HepG2 (cell line): ENCODE results near the gene RNF10. TPM values are rescaled to one million over a fixed set of nuclear protein-coding genes. Genes with fewer than 3 reads are reported as not detected.
A peak's percentile ranks its signal among the peaks of the same experiment; 100 is the strongest.

Source experiments
- ARNT2 ChIP-seq: sonication (generic); formaldehyde crosslinking; IDR thresholded peaks from 2 replicates; pipeline ENCODE4 v1.8.0; 2022; ENCODE audit warnings: mild to moderate bottlenecking, low read depth, missing genetic modification reagents, moderate library complexity
- KLF12 ChIP-seq: sonication (generic); formaldehyde crosslinking; IDR thresholded peaks from 2 replicates; pipeline ENCODE4 v1.4.0; 2020; ENCODE audit warnings: missing genetic modification reagents, borderline replicate concordance
- MIER2 ChIP-seq: IDR thresholded peaks from 2 replicates; pipeline ENCODE4 v1.6.1; 2016; ENCODE audit warnings: missing biosample characterization, missing genetic modification reagents
- MXI1 ChIP-seq: IDR thresholded peaks from 3 replicates; pipeline ENCODE4 v1.6.1; 2012; ENCODE audit warnings: low read depth, low read length, inconsistent platforms, borderline replicate concordance
- NR2C2 ChIP-seq: sonication (generic); formaldehyde crosslinking; IDR thresholded peaks from 2 replicates; pipeline ENCODE4 v1.4.0; 2020; ENCODE audit warnings: missing genetic modification reagents, mild to moderate bottlenecking, moderate library complexity, borderline replicate concordance
- PAX8 ChIP-seq: sonication (generic); formaldehyde crosslinking; IDR thresholded peaks from 2 replicates; pipeline ENCODE4 v1.8.0; 2022; ENCODE audit warnings: mild to moderate bottlenecking, missing genetic modification reagents, borderline replicate concordance
- POLR2A ChIP-seq, 2 experiments: IDR thresholded peaks; 2 replicates each; pipeline ENCODE4 v1.6.1; 2011; ENCODE audit warnings: low read depth in 2 of 2, low read length in 2 of 2, mild to moderate bottlenecking in 1 of 2, moderate library complexity in 1 of 2; ENCODE audit not compliant: insufficient read depth in 1 of 2
- POLR2AphosphoS5 ChIP-seq: IDR thresholded peaks from 2 replicates; pipeline ENCODE4 v1.6.1; 2012; ENCODE audit warnings: low read depth, low read length
- RXRB ChIP-seq: IDR thresholded peaks from 2 replicates; pipeline ENCODE4 v1.6.1; 2016; ENCODE audit warnings: borderline replicate concordance, missing genetic modification reagents, missing compliant biosample characterization
- SMAD9 ChIP-seq: sonication (generic); formaldehyde crosslinking; IDR thresholded peaks from 2 replicates; pipeline ENCODE4 v1.5.1; 2020; ENCODE audit warnings: mild to moderate bottlenecking, missing genetic modification reagents
- SP5 ChIP-seq: IDR thresholded peaks from 2 replicates; pipeline ENCODE4 v1.6.1; 2016; ENCODE audit warnings: low read depth, borderline replicate concordance
- TP53 ChIP-seq: sonication (generic); formaldehyde crosslinking; conservative IDR thresholded peaks from 2 replicates; pipeline ENCODE4 v1.4.0; 2020; ENCODE audit warnings: missing genetic modification reagents
- ZFP82 ChIP-seq: sonication (generic); formaldehyde crosslinking; IDR thresholded peaks from 2 replicates; pipeline ENCODE4 v1.5.1; 2020; ENCODE audit warnings: mild to moderate bottlenecking, missing genetic modification reagents, borderline replicate concordance
- ZFP90 ChIP-seq: sonication (generic); formaldehyde crosslinking; IDR thresholded peaks from 2 replicates; pipeline ENCODE4 v1.8.0; 2022; ENCODE audit warnings: missing genetic modification reagents, mild to moderate bottlenecking, inconsistent platforms, borderline replicate concordance
- ZFY ChIP-seq: sonication (generic); formaldehyde crosslinking; IDR thresholded peaks from 2 replicates; pipeline ENCODE4 v1.4.0; 2020; ENCODE audit warnings: missing genetic modification reagents
- ZNF180 ChIP-seq: sonication (generic); formaldehyde crosslinking; IDR thresholded peaks from 2 replicates; pipeline ENCODE4 v1.4.0; 2020; ENCODE audit warnings: low read depth, missing genetic modification reagents, borderline replicate concordance
- ZNF337 ChIP-seq: sonication (generic); formaldehyde crosslinking; IDR thresholded peaks from 2 replicates; pipeline ENCODE4 v1.5.1; 2020; ENCODE audit warnings: missing genetic modification reagents, low read depth, mild to moderate bottlenecking, borderline replicate concordance
- ZNF616 ChIP-seq: sonication (generic); formaldehyde crosslinking; IDR thresholded peaks from 2 replicates; pipeline ENCODE4 v1.5.0; 2020; ENCODE audit warnings: low read depth, mild to moderate bottlenecking, missing genetic modification reagents
- ZNF792 ChIP-seq: IDR thresholded peaks from 2 replicates; pipeline ENCODE4 v1.6.1; 2016
- ZSCAN21 ChIP-seq: sonication (generic); formaldehyde crosslinking; IDR thresholded peaks from 2 replicates; pipeline ENCODE4 v1.8.0; 2022; ENCODE audit warnings: mild to moderate bottlenecking, missing genetic modification reagents, moderate library complexity, borderline replicate concordance
- polyA plus RNA-seq, 8 experiments: library from polyadenylated mRNA; depleted of rRNA in 3 of 8; stranded (reverse) in 7 of 8; unstranded in 1 of 8; fragments of >200 nt; fragmentation: Illumina TruSeq in 4 of 8; extraction: Trizol in 4 of 8; gene quantifications; 2 replicates each; pipeline versions ENCODE4 v1.2.1 to v1.2.3, GENCODE V29; 2011 to 2016; ENCODE audit warnings: low read depth in 4 of 8, missing spikeins in 1 of 8, mixed read lengths in 1 of 8; ENCODE audit not compliant: insufficient read depth in 1 of 8
- total RNA-seq, 5 experiments: library from RNA; depleted of rRNA; stranded (reverse); fragments of >200 nt; fragmentation: Illumina TruSeq; extraction: Trizol; gene quantifications; 2 replicates each; pipeline ENCODE4 v1.2.3, GENCODE V29; 2016; ENCODE audit warnings: low read depth in 1 of 5
- TF ChIP-seq, protein P1 (sequence below): sonication (generic); formaldehyde crosslinking; IDR thresholded peaks from 2 replicates; pipeline ENCODE4 v1.4.0; 2020; ENCODE audit warnings: low read depth, mild to moderate bottlenecking, missing genetic modification reagents
- TF ChIP-seq, protein P2 (sequence below): IDR thresholded peaks from 2 replicates; pipeline ENCODE4 v1.6.1; 2016; ENCODE audit warnings: low read depth
- TF ChIP-seq, protein P3 (sequence below): sonication (generic); formaldehyde crosslinking; IDR thresholded peaks from 2 replicates; pipeline ENCODE4 v1.5.1; 2020; ENCODE audit warnings: mild to moderate bottlenecking, missing genetic modification reagents
- TF ChIP-seq, protein P4 (sequence below): sonication (generic); formaldehyde crosslinking; conservative IDR thresholded peaks from 2 replicates; pipeline ENCODE4 v1.8.0; 2022; ENCODE audit warnings: low read depth, missing genetic modification reagents

The RNF10 gene
- total and polyA plus RNA-seq, 2 of the 13 experiments (the other 11 are each of a cell fraction or from before 2014, with no cell fraction given): 62.5 to 88.0 TPM

DNA sequence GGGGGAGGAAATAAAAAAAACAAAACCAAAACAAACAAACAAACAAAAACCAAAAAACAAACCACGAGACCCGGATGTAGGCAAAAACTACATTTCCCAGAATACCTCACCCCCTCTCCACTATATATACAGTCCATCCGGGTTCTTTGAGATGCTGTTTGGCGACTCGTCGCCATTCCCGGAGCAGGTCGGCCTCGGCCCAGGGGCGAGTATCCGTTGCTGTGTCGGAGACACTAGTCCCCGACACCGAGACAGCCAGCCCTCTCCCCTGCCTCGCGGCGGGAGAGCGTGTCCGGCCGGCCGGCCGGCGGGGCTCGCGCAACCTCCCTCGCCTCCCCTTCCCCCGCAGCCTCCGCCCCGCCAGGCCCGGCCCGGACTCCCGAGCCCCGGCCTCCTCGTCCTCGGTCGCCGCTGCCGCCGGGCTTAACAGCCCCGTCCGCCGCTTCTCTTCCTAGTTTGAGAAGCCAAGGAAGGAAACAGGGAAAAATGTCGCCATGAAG, at the start of gene RNF10 (continued):
- peak; percentile 42; the same call in 1 of the 2 replicates for TF ChIP-seq NR2C2
- no peak for TF ChIP-seq ZNF180 (CRISPR knock-in tag)
- TF ChIP-seq ZNF337: peak; percentile 20; the same call in 1 of the 2 replicates
- no peak for TF ChIP-seq ZNF792 (CRISPR knock-in tag)
- TF ChIP-seq POLR2A (IDR thresholded peaks at IDR 0.05; ENCODE audit: insufficient read depth in 1 of 2, low read depth in 2 of 2, low read length in 2 of 2): peak; percentile 93 to 96
- TF ChIP-seq ZSCAN21 (CRISPR knock-in tag): no peak
- no peak for TF ChIP-seq MIER2 (CRISPR knock-in tag)
- TF ChIP-seq MXI1: peak; percentile 36; the same call in 1 of the 3 replicates
- peak; percentile 93 for TF ChIP-seq ZFY (CRISPR knock-in tag)
- TF ChIP-seq, protein P1, sequence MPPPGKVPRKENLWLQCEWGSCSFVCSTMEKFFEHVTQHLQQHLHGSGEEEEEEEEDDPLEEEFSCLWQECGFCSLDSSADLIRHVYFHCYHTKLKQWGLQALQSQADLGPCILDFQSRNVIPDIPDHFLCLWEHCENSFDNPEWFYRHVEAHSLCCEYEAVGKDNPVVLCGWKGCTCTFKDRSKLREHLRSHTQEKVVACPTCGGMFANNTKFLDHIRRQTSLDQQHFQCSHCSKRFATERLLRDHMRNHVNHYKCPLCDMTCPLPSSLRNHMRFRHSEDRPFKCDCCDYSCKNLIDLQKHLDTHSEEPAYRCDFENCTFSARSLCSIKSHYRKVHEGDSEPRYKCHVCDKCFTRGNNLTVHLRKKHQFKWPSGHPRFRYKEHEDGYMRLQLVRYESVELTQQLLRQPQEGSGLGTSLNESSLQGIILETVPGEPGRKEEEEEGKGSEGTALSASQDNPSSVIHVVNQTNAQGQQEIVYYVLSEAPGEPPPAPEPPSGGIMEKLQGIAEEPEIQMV: 0 out of 2 replicates have a peak, but pooled peaks have one; percentile 31
- TF ChIP-seq, protein P2, sequence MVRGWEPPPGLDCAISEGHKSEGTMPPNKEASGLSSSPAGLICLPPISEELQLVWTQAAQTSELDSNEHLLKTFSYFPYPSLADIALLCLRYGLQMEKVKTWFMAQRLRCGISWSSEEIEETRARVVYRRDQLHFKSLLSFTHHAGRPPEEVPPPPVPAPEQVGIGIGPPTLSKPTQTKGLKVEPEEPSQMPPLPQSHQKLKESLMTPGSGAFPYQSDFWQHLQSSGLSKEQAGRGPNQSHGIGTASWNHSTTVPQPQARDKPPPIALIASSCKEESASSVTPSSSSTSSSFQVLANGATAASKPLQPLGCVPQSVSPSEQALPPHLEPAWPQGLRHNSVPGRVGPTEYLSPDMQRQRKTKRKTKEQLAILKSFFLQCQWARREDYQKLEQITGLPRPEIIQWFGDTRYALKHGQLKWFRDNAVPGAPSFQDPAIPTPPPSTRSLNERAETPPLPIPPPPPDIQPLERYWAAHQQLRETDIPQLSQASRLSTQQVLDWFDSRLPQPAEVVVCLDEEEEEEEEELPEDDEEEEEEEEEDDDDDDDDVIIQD (CRISPR knock-in tag): no peak
- 0 out of 2 replicates have a peak, but pooled peaks have one; percentile 43 for TF ChIP-seq PAX8 (CRISPR knock-in tag)
- peak; percentile 98 for TF ChIP-seq POLR2AphosphoS5
- no peak for TF ChIP-seq TP53 (CRISPR knock-in tag)
- 0 out of 2 replicates have a peak, but pooled peaks have one; percentile 11 for TF ChIP-seq ZFP90 (CRISPR knock-in tag)
- TF ChIP-seq RXRB (CRISPR knock-in tag): no peak; the same call in 1 of the 2 replicates
- TF ChIP-seq KLF12 (CRISPR knock-in tag): 0 out of 2 replicates have a peak, but pooled peaks have one; percentile 58
- peak; percentile 63 for TF ChIP-seq ARNT2 (CRISPR knock-in tag)
- TF ChIP-seq ZNF616 (CRISPR knock-in tag): 0 out of 2 replicates have a peak, but pooled peaks have one; percentile 43
- no peak for TF ChIP-seq SP5 (CRISPR knock-in tag)
- no peak for TF ChIP-seq SMAD9 (CRISPR knock-in tag)
- TF ChIP-seq, protein P3, sequence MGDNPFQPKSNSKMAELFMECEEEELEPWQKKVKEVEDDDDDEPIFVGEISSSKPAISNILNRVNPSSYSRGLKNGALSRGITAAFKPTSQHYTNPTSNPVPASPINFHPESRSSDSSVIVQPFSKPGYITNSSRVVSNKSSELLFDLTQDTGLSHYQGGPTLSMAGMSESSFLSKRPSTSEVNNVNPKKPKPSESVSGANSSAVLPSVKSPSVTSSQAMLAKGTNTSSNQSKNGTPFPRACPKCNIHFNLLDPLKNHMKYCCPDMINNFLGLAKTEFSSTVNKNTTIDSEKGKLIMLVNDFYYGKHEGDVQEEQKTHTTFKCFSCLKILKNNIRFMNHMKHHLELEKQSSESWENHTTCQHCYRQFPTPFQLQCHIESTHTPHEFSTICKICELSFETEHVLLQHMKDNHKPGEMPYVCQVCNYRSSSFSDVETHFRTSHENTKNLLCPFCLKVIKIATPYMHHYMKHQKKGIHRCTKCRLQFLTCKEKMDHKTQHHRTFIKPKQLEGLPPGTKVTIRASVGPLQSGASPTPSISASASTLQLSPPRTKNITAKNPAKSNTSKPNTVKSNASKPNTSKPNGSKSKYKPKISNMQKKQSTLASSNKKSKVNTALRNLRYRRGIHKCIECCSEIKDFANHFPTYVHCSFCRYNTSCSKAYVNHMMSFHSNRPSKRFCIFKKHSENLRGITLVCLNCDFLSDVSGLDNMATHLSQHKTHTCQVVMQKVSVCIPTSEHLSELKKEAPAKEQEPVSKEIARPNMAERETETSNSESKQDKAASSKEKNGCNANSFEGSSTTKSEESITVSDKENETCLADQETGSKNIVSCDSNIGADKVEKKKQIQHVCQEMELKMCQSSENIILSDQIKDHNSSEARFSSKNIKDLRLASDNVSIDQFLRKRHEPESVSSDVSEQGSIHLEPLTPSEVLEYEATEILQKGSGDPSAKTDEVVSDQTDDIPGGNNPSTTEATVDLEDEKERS: no peak
- TF ChIP-seq, protein P4, sequence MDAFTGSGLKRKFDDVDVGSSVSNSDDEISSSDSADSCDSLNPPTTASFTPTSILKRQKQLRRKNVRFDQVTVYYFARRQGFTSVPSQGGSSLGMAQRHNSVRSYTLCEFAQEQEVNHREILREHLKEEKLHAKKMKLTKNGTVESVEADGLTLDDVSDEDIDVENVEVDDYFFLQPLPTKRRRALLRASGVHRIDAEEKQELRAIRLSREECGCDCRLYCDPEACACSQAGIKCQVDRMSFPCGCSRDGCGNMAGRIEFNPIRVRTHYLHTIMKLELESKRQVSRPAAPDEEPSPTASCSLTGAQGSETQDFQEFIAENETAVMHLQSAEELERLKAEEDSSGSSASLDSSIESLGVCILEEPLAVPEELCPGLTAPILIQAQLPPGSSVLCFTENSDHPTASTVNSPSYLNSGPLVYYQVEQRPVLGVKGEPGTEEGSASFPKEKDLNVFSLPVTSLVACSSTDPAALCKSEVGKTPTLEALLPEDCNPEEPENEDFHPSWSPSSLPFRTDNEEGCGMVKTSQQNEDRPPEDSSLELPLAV (CRISPR knock-in tag): no peak
- peak; percentile 85; the same call in 1 of the 2 replicates for TF ChIP-seq ZFP82
